HepG2 (cell line): ENCODE results near the gene ECE2. TPM values are rescaled to one million over a fixed set of nuclear protein-coding genes. Genes with fewer than 3 reads are reported as not detected.
A peak's percentile ranks its signal among the peaks of the same experiment; 100 is the strongest.

Experiments used
- ATAC-seq: fragments of 200-7000 bp; cut with Tn5 transposase; 3 replicates; pipeline ENCODE4 v1.9.1; 2020; ENCODE audit warnings: mild to moderate bottlenecking, moderate library complexity
- BruUV-seq: library from RNA; stranded (reverse); fragments of 400-500 nt; replicated peaks from 2 replicates; lab custom pipeline; 2021; lab: Mats Ljungman, UMichigan
- CTCF ChIA-PET: fragments of 300-600 bp; formaldehyde crosslinking; extraction: SDS; loops from one replicate; lab custom pipeline; 2021; ENCODE audit warnings: low total read pairs, inconsistent platforms, low intra/inter-chr PET ratio; lab: Yijun Ruan, JAX
- POLR2A ChIA-PET: fragments of 350-600 bp; sonication (Branson Sonifier 250); formaldehyde crosslinking; loops from one replicate; lab custom pipeline; 2020; ENCODE audit warnings: antibody characterized with exemption, inconsistent platforms; lab: Yijun Ruan, JAX
- DNase-seq: peaks from one replicate; pipeline ENCODE4 v3.0.0-alpha.2; 2015; ENCODE audit warnings: low spot score
- FAIRE-seq: peaks from 3 replicates; lab custom pipeline; 2011; peaks lifted over from hg19 to GRCh38; lab: Jason Lieb, UNC
- H2AFZ ChIP-seq: one replicate; pipeline ENCODE4 v1.6.1; 2011; ENCODE audit warnings: low read length, inconsistent platforms
- H3K27ac ChIP-seq: fragments of 300-600 bp; 3 replicates; pipeline ENCODE4 v1.8.0; 2011; ENCODE audit warnings: mixed run types, mild to moderate bottlenecking, mixed read lengths, low read length, inconsistent platforms; ENCODE audit not compliant: insufficient read depth; ENCODE audit errors: extremely low read length
- H3K27me3 ChIP-seq, 2 experiments: fragments of 200-600 bp in 1 of 2; 2 replicates in 1 of 2; 3 replicates in 1 of 2; pipeline versions ENCODE4 v1.6.0 to v1.8.0; 2011; ENCODE audit warnings: low read length in 2 of 2, mild to moderate bottlenecking in 2 of 2, moderate library complexity in 2 of 2, inconsistent platforms in 1 of 2; ENCODE audit not compliant: insufficient read depth in 2 of 2, control insufficient read depth in 1 of 2
- H3K36me3 ChIP-seq, 2 experiments: fragments of 200-600 bp in 1 of 2; replicated peaks in 1 of 2; 2 replicates in 1 of 2; 3 replicates in 1 of 2; pipeline versions ENCODE4 v1.5.1 to v1.8.0; 2011; ENCODE audit warnings: low read length in 2 of 2, inconsistent platforms in 1 of 2; ENCODE audit not compliant: insufficient read depth in 2 of 2, control insufficient read depth in 1 of 2
- H3K4me1 ChIP-seq: 2 replicates; pipeline ENCODE4 v1.5.1; 2012; ENCODE audit warnings: low read length, inconsistent platforms; ENCODE audit not compliant: insufficient read depth
- H3K4me2 ChIP-seq: 2 replicates; pipeline ENCODE4 v1.6.0; 2011; ENCODE audit warnings: low read depth, low read length, inconsistent platforms
- H3K4me3 ChIP-seq, 3 experiments: fragments of 200-600 bp in 1 of 3; sonication (generic), shearing (Covaris generic) in 1 of 3; replicated peaks in 1 of 3; 2 replicates each; pipeline ENCODE4 v1.5.1; 2011 to 2016; ENCODE audit warnings: low read length in 3 of 3, inconsistent platforms in 2 of 3, low read depth in 2 of 3, mild to moderate bottlenecking in 2 of 3, control low read depth in 1 of 3, mixed read lengths in 1 of 3; ENCODE audit not compliant: insufficient read depth in 1 of 3
- H3K79me2 ChIP-seq: one replicate; pipeline ENCODE4 v1.6.1; 2011; ENCODE audit warnings: low read length, inconsistent platforms; ENCODE audit not compliant: insufficient read depth
- H3K9ac ChIP-seq: 2 replicates; pipeline ENCODE4 v1.6.0; 2011; ENCODE audit warnings: mild to moderate bottlenecking, low read depth, low read length, inconsistent platforms; ENCODE audit not compliant: insufficient read depth
- H3K9me3 ChIP-seq: 2 replicates; pipeline ENCODE4 v1.5.1; 2012; ENCODE audit warnings: mild to moderate bottlenecking, low read length
- H4K20me1 ChIP-seq: 2 replicates; pipeline ENCODE4 v1.6.0; 2011; ENCODE audit warnings: inconsistent platforms, mild to moderate bottlenecking, low read length, moderate library complexity; ENCODE audit not compliant: insufficient read depth
- NAIF1 ChIP-seq: sonication (generic); formaldehyde crosslinking; IDR thresholded peaks from 2 replicates; pipeline ENCODE4 v1.5.0; 2020; ENCODE audit warnings: mild to moderate bottlenecking, missing genetic modification reagents, borderline replicate concordance
- NCOR1 ChIP-seq: fragments of 200-600 bp; sonication (generic); IDR thresholded peaks from 2 replicates; pipeline ENCODE4 v1.7.0; 2017; ENCODE audit warnings: antibody characterized with exemption, low read length, borderline replicate concordance
- NR2C2 ChIP-seq: sonication (generic); formaldehyde crosslinking; IDR thresholded peaks from 2 replicates; pipeline ENCODE4 v1.4.0; 2020; ENCODE audit warnings: missing genetic modification reagents, mild to moderate bottlenecking, moderate library complexity, borderline replicate concordance
- POLR2AphosphoS5 ChIP-seq: IDR thresholded peaks from 2 replicates; pipeline ENCODE4 v1.6.1; 2012; ENCODE audit warnings: low read depth, low read length
- POLR2G ChIP-seq: fragments of 200-400 bp; formaldehyde crosslinking; IDR thresholded peaks from 2 replicates; pipeline ENCODE4 v1.6.1; 2018; ENCODE audit warnings: mild to moderate bottlenecking, low read depth, low read length, moderate library complexity
- SNRNP70 ChIP-seq: fragments of 200-400 bp; formaldehyde crosslinking; IDR thresholded peaks from 2 replicates; pipeline ENCODE4 v1.6.1; 2017; ENCODE audit warnings: mild to moderate bottlenecking, low read depth, low read length, moderate library complexity
- ZNF569 ChIP-seq: sonication (generic); formaldehyde crosslinking; IDR thresholded peaks from 2 replicates; pipeline ENCODE4 v1.5.0; 2020; ENCODE audit warnings: mild to moderate bottlenecking, missing genetic modification reagents, moderate library complexity, borderline replicate concordance
- ZSCAN29 ChIP-seq: sonication (generic); formaldehyde crosslinking; conservative IDR thresholded peaks from 2 replicates; pipeline ENCODE4 v1.4.0; 2020; ENCODE audit warnings: mild to moderate bottlenecking, missing genetic modification reagents
- WGBS: methylation state at CpG from one replicate; pipeline ENCODE4 v1.1.6; 2017; ENCODE audit warnings: low lambda C conversion rate; 5-methylcytosine and 5-hydroxymethylcytosine counted together
- in situ Hi-C: cut with HindIII; loops from 2 replicates; pipeline ENCODE4 v1.10.0; 2017; ENCODE audit warnings: low pct_unique_long_range_greater_than_20kb; ENCODE audit not compliant: extremely low pct_ligation_motif_present
- intact Hi-C: fragments of 100-400 bp; cut with micrococcal nuclease; formaldehyde crosslinking; loops from one replicate; pipeline ENCODE4 v1.10.0; 2022; ENCODE audit not compliant: unreplicated experiment
- polyA plus RNA-seq, 8 experiments: library from polyadenylated mRNA; depleted of rRNA in 3 of 8; stranded (reverse) in 7 of 8; unstranded in 1 of 8; fragments of >200 nt; fragmentation: Illumina TruSeq in 4 of 8; extraction: Trizol in 4 of 8; gene quantifications; 2 replicates each; pipeline versions ENCODE4 v1.2.1 to v1.2.3, GENCODE V29; 2011 to 2016; ENCODE audit warnings: low read depth in 4 of 8, missing spikeins in 1 of 8, mixed read lengths in 1 of 8; ENCODE audit not compliant: insufficient read depth in 1 of 8
- total RNA-seq, 5 experiments: library from RNA; depleted of rRNA; stranded (reverse); fragments of >200 nt; fragmentation: Illumina TruSeq; extraction: Trizol; gene quantifications; 2 replicates each; pipeline ENCODE4 v1.2.3, GENCODE V29; 2016; ENCODE audit warnings: low read depth in 1 of 5
- TF ChIP-seq, protein P1 (sequence below): IDR thresholded peaks from 2 replicates; pipeline ENCODE4 v1.6.1; 2012; ENCODE audit warnings: low read length, improper control_type of control experiment
- TF ChIP-seq, protein P2 (sequence below): sonication (generic); formaldehyde crosslinking; IDR thresholded peaks from 2 replicates; pipeline ENCODE4 v1.5.1; 2020; ENCODE audit warnings: missing genetic modification reagents, mild to moderate bottlenecking, borderline replicate concordance
- TF ChIP-seq, protein P3 (sequence below): sonication (generic); formaldehyde crosslinking; IDR thresholded peaks from 2 replicates; pipeline ENCODE4 v1.8.0; 2022; ENCODE audit warnings: low read depth, missing genetic modification reagents
- TF ChIP-seq, protein P4 (sequence below): IDR thresholded peaks from 2 replicates; pipeline ENCODE4 v1.6.1; 2016; ENCODE audit warnings: mild to moderate bottlenecking

ECE2 gene
- total and polyA plus RNA-seq, 2 of the 13 experiments (the other 11 are each of a cell fraction or from before 2014, with no cell fraction given) = not detected

DNA sequence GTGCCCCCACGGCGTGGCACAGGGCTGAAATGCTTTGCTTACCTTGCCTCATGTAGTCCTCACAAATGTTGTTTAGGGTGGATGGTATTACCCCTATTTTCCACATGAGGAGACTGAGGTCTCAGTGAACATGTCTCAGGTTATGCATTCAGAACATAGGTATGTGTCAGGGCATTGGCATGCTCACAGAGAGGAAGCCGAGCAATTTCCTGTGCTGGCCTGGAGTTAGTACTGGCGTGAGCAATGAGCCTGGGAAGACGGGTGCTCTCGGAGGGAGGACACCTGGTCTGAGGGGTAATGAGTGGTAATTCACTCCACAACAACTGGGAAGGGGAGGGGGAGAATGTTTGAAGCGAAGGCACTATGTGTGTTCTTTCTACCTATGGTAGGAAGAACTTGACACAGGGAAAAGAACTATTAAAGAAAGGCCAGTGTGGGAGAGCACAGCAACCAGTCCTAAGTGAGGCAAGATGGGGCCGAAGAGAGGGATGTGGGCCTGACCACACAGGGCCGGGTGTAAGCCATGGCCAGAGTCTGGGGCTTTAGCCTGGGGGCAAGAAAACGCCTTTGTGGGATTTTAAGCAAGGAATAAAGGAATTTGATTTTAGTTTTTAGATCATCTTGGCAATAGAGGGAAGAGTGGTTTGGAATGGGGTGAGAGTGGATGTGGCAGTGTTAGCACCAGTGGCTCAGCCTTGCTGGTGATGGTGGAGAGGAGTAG lies 56.7 kb downstream of the ECE2 start:
- H2AFZ ChIP-seq = no peak overlapping the region
- TF ChIP-seq POLR2AphosphoS5 (peak; percentile 47; the same call in 1 of the 2 replicates), NR2C2 (CRISPR knock-in tag) (no peak), POLR2G (peak; percentile 41; the same call in 1 of the 2 replicates), ZSCAN29 (no peak), ZNF569 (CRISPR knock-in tag) (no peak), NAIF1 (no peak), SNRNP70 (no peak), NCOR1 (no peak)
- TF ChIP-seq, protein P1, sequence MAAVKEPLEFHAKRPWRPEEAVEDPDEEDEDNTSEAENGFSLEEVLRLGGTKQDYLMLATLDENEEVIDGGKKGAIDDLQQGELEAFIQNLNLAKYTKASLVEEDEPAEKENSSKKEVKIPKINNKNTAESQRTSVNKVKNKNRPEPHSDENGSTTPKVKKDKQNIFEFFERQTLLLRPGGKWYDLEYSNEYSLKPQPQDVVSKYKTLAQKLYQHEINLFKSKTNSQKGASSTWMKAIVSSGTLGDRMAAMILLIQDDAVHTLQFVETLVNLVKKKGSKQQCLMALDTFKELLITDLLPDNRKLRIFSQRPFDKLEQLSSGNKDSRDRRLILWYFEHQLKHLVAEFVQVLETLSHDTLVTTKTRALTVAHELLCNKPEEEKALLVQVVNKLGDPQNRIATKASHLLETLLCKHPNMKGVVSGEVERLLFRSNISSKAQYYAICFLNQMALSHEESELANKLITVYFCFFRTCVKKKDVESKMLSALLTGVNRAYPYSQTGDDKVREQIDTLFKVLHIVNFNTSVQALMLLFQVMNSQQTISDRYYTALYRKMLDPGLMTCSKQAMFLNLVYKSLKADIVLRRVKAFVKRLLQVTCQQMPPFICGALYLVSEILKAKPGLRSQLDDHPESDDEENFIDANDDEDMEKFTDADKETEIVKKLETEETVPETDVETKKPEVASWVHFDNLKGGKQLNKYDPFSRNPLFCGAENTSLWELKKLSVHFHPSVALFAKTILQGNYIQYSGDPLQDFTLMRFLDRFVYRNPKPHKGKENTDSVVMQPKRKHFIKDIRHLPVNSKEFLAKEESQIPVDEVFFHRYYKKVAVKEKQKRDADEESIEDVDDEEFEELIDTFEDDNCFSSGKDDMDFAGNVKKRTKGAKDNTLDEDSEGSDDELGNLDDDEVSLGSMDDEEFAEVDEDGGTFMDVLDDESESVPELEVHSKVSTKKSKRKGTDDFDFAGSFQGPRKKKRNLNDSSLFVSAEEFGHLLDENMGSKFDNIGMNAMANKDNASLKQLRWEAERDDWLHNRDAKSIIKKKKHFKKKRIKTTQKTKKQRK = no peak
- TF ChIP-seq, protein P2, sequence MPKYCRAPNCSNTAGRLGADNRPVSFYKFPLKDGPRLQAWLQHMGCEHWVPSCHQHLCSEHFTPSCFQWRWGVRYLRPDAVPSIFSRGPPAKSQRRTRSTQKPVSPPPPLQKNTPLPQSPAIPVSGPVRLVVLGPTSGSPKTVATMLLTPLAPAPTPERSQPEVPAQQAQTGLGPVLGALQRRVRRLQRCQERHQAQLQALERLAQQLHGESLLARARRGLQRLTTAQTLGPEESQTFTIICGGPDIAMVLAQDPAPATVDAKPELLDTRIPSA = no peak
- TF ChIP-seq, protein P3, sequence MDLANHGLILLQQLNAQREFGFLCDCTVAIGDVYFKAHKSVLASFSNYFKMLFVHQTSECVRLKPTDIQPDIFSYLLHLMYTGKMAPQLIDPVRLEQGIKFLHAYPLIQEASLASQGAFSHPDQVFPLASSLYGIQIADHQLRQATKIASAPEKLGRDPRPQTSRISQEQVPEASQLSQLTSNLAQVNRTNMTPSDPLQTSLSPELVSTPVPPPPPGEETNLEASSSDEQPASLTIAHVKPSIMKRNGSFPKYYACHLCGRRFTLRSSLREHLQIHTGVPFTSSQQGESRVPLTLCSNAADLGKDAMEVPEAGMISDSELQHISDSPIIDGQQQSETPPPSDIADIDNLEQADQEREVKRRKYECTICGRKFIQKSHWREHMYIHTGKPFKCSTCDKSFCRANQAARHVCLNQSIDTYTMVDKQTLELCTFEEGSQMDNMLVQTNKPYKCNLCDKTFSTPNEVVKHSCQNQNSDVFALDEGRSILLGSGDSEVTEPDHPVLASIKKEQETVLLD = no peak
- TF ChIP-seq, protein P4, sequence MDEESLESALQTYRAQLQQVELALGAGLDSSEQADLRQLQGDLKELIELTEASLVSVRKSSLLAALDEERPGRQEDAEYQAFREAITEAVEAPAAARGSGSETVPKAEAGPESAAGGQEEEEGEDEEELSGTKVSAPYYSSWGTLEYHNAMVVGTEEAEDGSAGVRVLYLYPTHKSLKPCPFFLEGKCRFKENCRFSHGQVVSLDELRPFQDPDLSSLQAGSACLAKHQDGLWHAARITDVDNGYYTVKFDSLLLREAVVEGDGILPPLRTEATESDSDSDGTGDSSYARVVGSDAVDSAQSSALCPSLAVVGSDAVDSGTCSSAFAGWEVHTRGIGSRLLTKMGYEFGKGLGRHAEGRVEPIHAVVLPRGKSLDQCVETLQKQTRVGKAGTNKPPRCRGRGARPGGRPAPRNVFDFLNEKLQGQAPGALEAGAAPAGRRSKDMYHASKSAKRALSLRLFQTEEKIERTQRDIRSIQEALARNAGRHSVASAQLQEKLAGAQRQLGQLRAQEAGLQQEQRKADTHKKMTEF = no peak
- TF ChIP-seq, all 625 proteins: peak for 2
- H3K36me3 ChIP-seq = peaks cover 34 to 66% of the 10 kb centered on the region in 2 experiments
- ATAC-seq (no peak), FAIRE-seq (no peak), DNase-seq (no peak)
- in situ Hi-C loops (no loop called here), intact Hi-C loops (no loop called here)
- H3K27me3 ChIP-seq = no peaks in the 10 kb centered on the region; a peak in 1 of 5 replicates
- BruUV-seq = no TSS peak
- H3K4me1 ChIP-seq = peaks cover 13% of the 10 kb centered on the region
- H3K79me2 ChIP-seq = peaks cover 14% of the 10 kb centered on the region
- H3K9me3 ChIP-seq = no peaks in the 10 kb centered on the region
- POLR2A ChIA-PET = no interaction called here
- over 99% methylated on average over 10 of the region's 10 CpGs for WGBS
- CTCF ChIA-PET = no interaction called here
- H3K9ac ChIP-seq = no peak overlapping the region
- H3K4me2 ChIP-seq = no peak overlapping the region
- no peak overlapping the region for H3K27ac ChIP-seq
- no peak overlapping the region for H3K4me3 ChIP-seq
- H4K20me1 ChIP-seq = peaks cover 19% of the 10 kb centered on the region; the same call in 1 of the 2 replicates
